OCI-LY7 (cell line): ENCODE measurements around the gene CDC6. TPM values are rescaled to one million over a fixed set of nuclear protein-coding genes. Genes with fewer than 3 reads are reported as not detected.

Experiments used
- BruUV-seq: library from RNA; stranded (reverse); fragments of 400-500 nt; replicated peaks from 2 replicates; lab custom pipeline; 2021; lab: Mats Ljungman, UMichigan
- CTCF ChIA-PET: fragments of 300-600 bp; sonication (Branson Sonifier 250); formaldehyde crosslinking; loops from one replicate; lab custom pipeline; 2022; ENCODE audit warnings: antibody characterized with exemption; ENCODE audit not compliant: unreplicated experiment; lab: Charles Lee
- POLR2A ChIA-PET: fragments of 300-600 bp; sonication (Branson Sonifier 250); formaldehyde crosslinking; loops from one replicate; lab custom pipeline; 2022; ENCODE audit warnings: antibody characterized with exemption; lab: Charles Lee
- DNase-seq: peaks from one replicate; pipeline ENCODE4 v3.0.0-alpha.2; 2015; ENCODE audit warnings: low spot score
- H2AFZ ChIP-seq: fragments of 200-600 bp; sonication (generic), shearing (Covaris generic); 2 replicates; pipeline ENCODE4 v1.6.1; 2014; ENCODE audit warnings: mild to moderate bottlenecking, antibody characterized with exemption, low read length, moderate library complexity
- H3K27ac ChIP-seq: fragments of 200-600 bp; sonication (generic); 2 replicates; pipeline ENCODE4 v1.5.1; 2014; ENCODE audit warnings: mixed run types, low read depth, mild to moderate bottlenecking, moderate library complexity, low read length, inconsistent platforms; ENCODE audit not compliant: poor library complexity, severe bottlenecking
- H3K36me3 ChIP-seq: fragments of 200-600 bp; sonication (generic); 2 replicates; pipeline ENCODE4 v1.6.1; 2014; ENCODE audit warnings: mild to moderate bottlenecking, antibody characterized with exemption, low read length, moderate library complexity, mixed read lengths; ENCODE audit not compliant: insufficient read depth
- H3K4me1 ChIP-seq: fragments of 200-600 bp; sonication (generic); 2 replicates; pipeline ENCODE4 v1.5.1; 2014; ENCODE audit warnings: mild to moderate bottlenecking, low read length; ENCODE audit not compliant: insufficient read depth, poor library complexity, severe bottlenecking
- H3K4me2 ChIP-seq: fragments of 200-600 bp; sonication (generic); 2 replicates; pipeline ENCODE4 v1.6.1; 2014; ENCODE audit warnings: mild to moderate bottlenecking, low read length
- H3K4me3 ChIP-seq: fragments of 200-600 bp; sonication (generic); 2 replicates; pipeline ENCODE4 v1.5.1; 2014; ENCODE audit warnings: mild to moderate bottlenecking, low read depth, low read length; ENCODE audit not compliant: poor library complexity, severe bottlenecking
- H3K79me2 ChIP-seq: fragments of 200-600 bp; sonication (generic); 2 replicates; pipeline ENCODE4 v1.6.1; 2016; ENCODE audit warnings: low read depth, mild to moderate bottlenecking, low read length, moderate library complexity, mixed read lengths; ENCODE audit not compliant: insufficient read depth
- H3K9me2 ChIP-seq: fragments of 200-600 bp; sonication (generic); 2 replicates; pipeline ENCODE4 v1.6.1; 2016; ENCODE audit warnings: mild to moderate bottlenecking, low read length, mixed read lengths; ENCODE audit not compliant: insufficient read depth
- H3K9me3 ChIP-seq: fragments of 200-600 bp; sonication (generic); 2 replicates; pipeline ENCODE4 v1.6.1; 2014; ENCODE audit warnings: mild to moderate bottlenecking, mixed run types, low read length, mixed read lengths
- H4K20me1 ChIP-seq: fragments of 200-600 bp; sonication (generic); 2 replicates; pipeline ENCODE4 v1.6.1; 2014; ENCODE audit warnings: mild to moderate bottlenecking, antibody characterized with exemption, low read length, moderate library complexity, mixed read lengths; ENCODE audit not compliant: insufficient read depth
- CTCF ChIP-seq: fragments of 200-600 bp; sonication (generic); conservative IDR thresholded peaks from 2 replicates; pipeline ENCODE4 v1.5.1; 2014; ENCODE audit warnings: mild to moderate bottlenecking, antibody characterized with exemption, low read length, moderate library complexity, mixed read lengths
- EZH2phosphoT487 ChIP-seq: fragments of 200-600 bp; sonication (generic); IDR thresholded peaks from 2 replicates; pipeline ENCODE4 v1.6.1; 2018; ENCODE audit warnings: low read depth, borderline replicate concordance, mild to moderate bottlenecking, mixed run types, antibody characterized with exemption, low read length, moderate library complexity, mixed read lengths
- intact Hi-C: fragments of 100-400 bp; cut with micrococcal nuclease; formaldehyde crosslinking; loops from one replicate; pipeline ENCODE4 v1.10.0; 2022; ENCODE audit not compliant: unreplicated experiment
- total RNA-seq, 2 experiments: library from RNA; depleted of rRNA in 1 of 2; stranded (reverse); fragments of >200 nt in 1 of 2; shearing (Covaris generic) in 1 of 2; gene quantifications; 2 replicates each; pipeline ENCODE4 v1.2.3, GENCODE V29; 2014 to 2022

Gene CDC6
- total RNA-seq, 2 experiments from 2014 or later = 75.2 to 132 TPM

GRCh38 chr17:40247926-40248495 lies 39.7 kb upstream of the CDC6 start:
- ChIA-PET CTCF (no interaction called here), POLR2A (no interaction called here)
- H3K4me3 ChIP-seq = no peak overlapping the region
- H4K20me1 ChIP-seq = no peaks in the 10 kb centered on the region
- peaks cover 7% of the 10 kb centered on the region; the same call in 1 of the 2 replicates for H3K79me2 ChIP-seq
- H3K4me2 ChIP-seq = no peak overlapping the region
- H3K9me3 ChIP-seq = no peaks in the 10 kb centered on the region
- no peaks in the 10 kb centered on the region for H3K9me2 ChIP-seq
- BruUV-seq = no TSS peak
- intact Hi-C loops = no loop called here
- TF ChIP-seq EZH2phosphoT487 (no peak), CTCF (no peak)
- H3K4me1 ChIP-seq = no peaks in the 10 kb centered on the region
- no peak overlapping the region for H2AFZ ChIP-seq
- DNase-seq = no peak
- H3K27ac ChIP-seq = no peak overlapping the region
- H3K36me3 ChIP-seq = no peaks in the 10 kb centered on the region

- CTCF ChIA-PET = no interaction called here
- intact Hi-C loops = no loop called here
- H3K4me3 ChIP-seq = no peak overlapping the region
Observed at GRCh38 chr17:40248507-40248906, 39.2 kb upstream of the CDC6 start.

More at GRCh38 chr17:40248507-40248906, 39.2 kb upstream of the CDC6 start:
- no peak overlapping the region for H3K4me2 ChIP-seq
- no peak overlapping the region for H2AFZ ChIP-seq
- no TSS peak for BruUV-seq
- H3K27ac ChIP-seq = no peak overlapping the region
- H3K9me2 ChIP-seq = no peaks in the 10 kb centered on the region
- H3K36me3 ChIP-seq = no peaks in the 10 kb centered on the region
- H3K4me1 ChIP-seq = no peaks in the 10 kb centered on the region
- 0 out of 2 replicates have a peak, but pooled peaks cover 7% of the 10 kb centered on the region for H3K79me2 ChIP-seq
- DNase-seq = no peak
- no peaks in the 10 kb centered on the region for H4K20me1 ChIP-seq
- no peaks in the 10 kb centered on the region for H3K9me3 ChIP-seq
- no peak for TF ChIP-seq EZH2phosphoT487
- no peak for TF ChIP-seq CTCF
- POLR2A ChIA-PET = no interaction called here
